Cardiac muscle cell (in vitro differentiated cells and primary cell): ENCODE data around the gene REXO2. TPM values are rescaled to one million over a fixed set of nuclear protein-coding genes. Genes with fewer than 3 reads are reported as not detected.

Experiments used
- DNase-seq, 2 donors: peaks; one replicate each; pipeline versions ENCODE4 v3.0.0 to v3.0.0-alpha.2; 2010 to 2017; ENCODE audit warnings: low read depth in 1 of 2, low spot score in 1 of 2
- H3K27ac ChIP-seq: fragments of 200-600 bp; sonication (generic); 2 replicates; pipeline ENCODE4 v1.5.1; 2016
- H3K27me3 ChIP-seq: fragments of 200-600 bp; sonication (generic); 2 replicates; pipeline ENCODE4 v1.6.0; 2016; ENCODE audit warnings: control low read depth
- H3K36me3 ChIP-seq: fragments of 200-600 bp; sonication (generic); 2 replicates; pipeline ENCODE4 v1.5.1; 2016; ENCODE audit warnings: control low read depth
- H3K4me1 ChIP-seq: fragments of 200-600 bp; sonication (generic); 2 replicates; pipeline ENCODE4 v1.8.1; 2017; ENCODE audit warnings: low read depth, mild to moderate bottlenecking, mixed run types
- H3K4me3 ChIP-seq: fragments of 200-600 bp; sonication (generic); 2 replicates; pipeline ENCODE4 v1.5.1; 2016; ENCODE audit warnings: mild to moderate bottlenecking
- H3K9me3 ChIP-seq: fragments of 200-600 bp; sonication (generic); 2 replicates; pipeline ENCODE4 v1.5.1; 2017; ENCODE audit warnings: low read depth, mild to moderate bottlenecking, control low read depth
- CTCF ChIP-seq: IDR thresholded peaks from 2 replicates; pipeline ENCODE4 v1.5.1; 2012; ENCODE audit warnings: low read depth, mild to moderate bottlenecking, low read length
- polyA plus RNA-seq: library from polyadenylated mRNA; unstranded; fragments of >200 nt; fragmentation: Nextera tagmentation; extraction: Ambion mirVana; gene quantifications from 2 replicates; pipeline ENCODE4 v1.2.1, GENCODE V29; 2016
- total RNA-seq: library from RNA; depleted of rRNA; stranded (reverse); fragments of >200 nt; gene quantifications from 2 replicates; pipeline ENCODE4 v1.2.3, GENCODE V29; 2016

The REXO2 gene
- total and polyA plus RNA-seq, 2 experiments from 2014 or later: 62.8 to 92.9 TPM

- DNase-seq: no peak
- Histone ChIP-seq H3K36me3 (peaks cover 14% of the 10 kb centered on the region), H3K27ac (no peak overlapping the region), H3K4me1 (peaks cover 7% of the 10 kb centered on the region), H3K4me3 (no peak overlapping the region), H3K27me3 (no peaks in the 10 kb centered on the region), H3K9me3 (no peaks in the 10 kb centered on the region)
- TF ChIP-seq CTCF: no peak
Measured at GRCh38 chr11:114412946-114413345, 26.3 kb upstream of the REXO2 start.

GRCh38 chr11:114413958-114414357 lies 25.3 kb upstream of the REXO2 start:
- no peak for TF ChIP-seq CTCF
- Histone ChIP-seq H3K27ac (no peak overlapping the region), H3K4me3 (no peak overlapping the region), H3K4me1 (peaks cover 7% of the 10 kb centered on the region), H3K36me3 (peaks cover 6% of the 10 kb centered on the region), H3K9me3 (no peaks in the 10 kb centered on the region), H3K27me3 (no peaks in the 10 kb centered on the region)
- no peak for DNase-seq

- Histone ChIP-seq H3K9me3 (no peaks in the 10 kb centered on the region), H3K27me3 (no peaks in the 10 kb centered on the region), H3K4me3 (no peak overlapping the region), H3K4me1 (no peaks in the 10 kb centered on the region), H3K27ac (no peak overlapping the region), H3K36me3 (no peaks in the 10 kb centered on the region)
- DNase-seq: peak in 1 of 2 donors; percentile 83
- TF ChIP-seq CTCF: no peak
Measured at GRCh38 chr11:114416441-114416961, 22.8 kb upstream of the REXO2 start.

- Histone ChIP-seq H3K4me3 (no peak overlapping the region), H3K27me3 (no peaks in the 10 kb centered on the region), H3K36me3 (no peaks in the 10 kb centered on the region), H3K4me1 (no peaks in the 10 kb centered on the region), H3K9me3 (no peaks in the 10 kb centered on the region), H3K27ac (no peak overlapping the region)
- DNase-seq: no peak
- TF ChIP-seq CTCF: no peak
Measured at GRCh38 chr11:114426280-114426679, 13.0 kb upstream of the REXO2 start.

- Histone ChIP-seq H3K27me3 (no peaks in the 10 kb centered on the region), H3K27ac (no peak overlapping the region), H3K4me3 (no peak overlapping the region), H3K36me3 (peaks cover 3% of the 10 kb centered on the region), H3K9me3 (no peaks in the 10 kb centered on the region), H3K4me1 (no peaks in the 10 kb centered on the region)
- TF ChIP-seq CTCF: no peak
- DNase-seq: no peak
Measured at GRCh38 chr11:114430290-114430689, 9.0 kb upstream of the REXO2 start.

GRCh38 chr11:114432893-114433292 lies 6.4 kb upstream of the REXO2 start:
- H3K27me3 ChIP-seq: no peaks in the 10 kb centered on the region
- no peaks in the 10 kb centered on the region for H3K9me3 ChIP-seq
- no peak for TF ChIP-seq CTCF
- H3K27ac ChIP-seq: no peak overlapping the region
- no peak overlapping the region for H3K4me3 ChIP-seq
- no peaks in the 10 kb centered on the region for H3K4me1 ChIP-seq
- peaks cover 3% of the 10 kb centered on the region for H3K36me3 ChIP-seq
- DNase-seq: no peak
